Measurements from ENCODE around the gene RGS6. TPM values are rescaled to one million over a fixed set of nuclear protein-coding genes. Genes with fewer than 3 reads are reported as not detected.
"Not testable (repeated sequence)": the region's sequence is repeated elsewhere in the genome, so short reads cannot be mapped to it uniquely, and the experiment has no call there.

RGS6 gene
- total RNA-seq, 1 donor from 2014 or later: 5.2 TPM

DNA sequence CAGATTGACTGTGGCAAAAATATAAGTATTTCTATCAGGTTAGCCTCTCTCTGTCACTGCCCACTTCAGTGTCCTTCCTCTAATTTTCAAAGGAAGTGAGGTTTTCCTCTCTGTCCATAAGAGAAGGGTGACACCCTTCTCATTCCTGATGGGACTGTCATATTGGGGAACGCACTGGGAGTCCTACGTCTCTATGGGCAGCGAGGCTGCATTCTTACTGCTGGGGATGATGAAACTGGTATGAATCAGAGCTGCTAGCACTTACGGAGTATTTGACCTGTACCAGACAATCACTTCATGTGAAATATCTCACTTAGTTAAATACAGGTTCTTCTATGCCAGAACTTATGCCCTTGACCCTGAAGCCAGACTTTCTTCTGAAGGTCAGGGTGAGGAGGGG lies 525.4 kb downstream of the RGS6 start:
- H3K4me3 ChIP-seq (ENCODE audit: low read length in 3 of 3): no peak overlapping the region
- H3K9me3 ChIP-seq (ENCODE audit: control insufficient read depth in 3 of 3, low read length in 3 of 3): no peaks in the 10 kb centered on the region
- no peak overlapping the region for H3K27ac ChIP-seq (ENCODE audit: low read depth, low read length)
- H3K36me3 ChIP-seq (ENCODE audit: control insufficient read depth in 3 of 3, insufficient read depth in 3 of 3, low read length in 3 of 3): no peaks in the 10 kb centered on the region
- no peaks in the 10 kb centered on the region for H3K4me1 ChIP-seq (ENCODE audit: control insufficient read depth in 3 of 3, insufficient read depth in 3 of 3, low read length in 3 of 3)
- H3K27me3 ChIP-seq (ENCODE audit: control insufficient read depth in 3 of 3, insufficient read depth in 3 of 3, low read length in 3 of 3): peaks cover 0 to 5% (median 0%) of the 10 kb centered on the region in 3 donors
- no peak overlapping the region for H3K9ac ChIP-seq (ENCODE audit: low read depth in 1 of 3, low read length in 3 of 3)

DNA sequence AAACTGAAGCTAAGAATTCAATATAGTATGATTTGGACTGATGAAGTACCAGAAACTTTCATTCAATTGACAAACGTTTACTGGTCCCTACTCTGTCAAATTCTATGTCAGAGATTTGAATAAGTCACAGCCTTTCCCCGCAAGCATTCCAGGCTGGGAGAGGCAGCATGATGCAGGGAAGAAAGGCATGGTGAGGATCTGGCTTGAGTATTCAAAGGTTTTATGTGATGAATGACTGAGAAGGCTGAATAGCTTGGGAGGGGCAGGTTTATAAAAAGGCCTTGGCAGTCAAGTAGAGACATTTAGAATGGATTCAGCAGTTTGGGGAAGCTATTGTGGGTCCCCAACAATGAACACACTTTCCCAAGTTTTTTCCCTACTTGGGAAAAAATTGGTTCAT lies 529.8 kb downstream of the RGS6 start:
- H3K9me3 ChIP-seq (ENCODE audit: control insufficient read depth in 3 of 3, low read length in 3 of 3): peaks cover 0 to under 1% (median 0%) of the 10 kb centered on the region in 3 donors
- H3K4me3 ChIP-seq (ENCODE audit: low read length in 3 of 3): no peak overlapping the region
- no peaks in the 10 kb centered on the region for H3K36me3 ChIP-seq (ENCODE audit: control insufficient read depth in 3 of 3, insufficient read depth in 3 of 3, low read length in 3 of 3)
- no peaks in the 10 kb centered on the region for H3K4me1 ChIP-seq (ENCODE audit: control insufficient read depth in 3 of 3, insufficient read depth in 3 of 3, low read length in 3 of 3)
- H3K27me3 ChIP-seq (ENCODE audit: control insufficient read depth in 3 of 3, insufficient read depth in 3 of 3, low read length in 3 of 3): peaks cover 0 to 5% (median 0%) of the 10 kb centered on the region in 3 donors
- no peak overlapping the region for H3K27ac ChIP-seq (ENCODE audit: low read depth, low read length)
- H3K9ac ChIP-seq (ENCODE audit: low read depth in 1 of 3, low read length in 3 of 3): no peak overlapping the region

DNA sequence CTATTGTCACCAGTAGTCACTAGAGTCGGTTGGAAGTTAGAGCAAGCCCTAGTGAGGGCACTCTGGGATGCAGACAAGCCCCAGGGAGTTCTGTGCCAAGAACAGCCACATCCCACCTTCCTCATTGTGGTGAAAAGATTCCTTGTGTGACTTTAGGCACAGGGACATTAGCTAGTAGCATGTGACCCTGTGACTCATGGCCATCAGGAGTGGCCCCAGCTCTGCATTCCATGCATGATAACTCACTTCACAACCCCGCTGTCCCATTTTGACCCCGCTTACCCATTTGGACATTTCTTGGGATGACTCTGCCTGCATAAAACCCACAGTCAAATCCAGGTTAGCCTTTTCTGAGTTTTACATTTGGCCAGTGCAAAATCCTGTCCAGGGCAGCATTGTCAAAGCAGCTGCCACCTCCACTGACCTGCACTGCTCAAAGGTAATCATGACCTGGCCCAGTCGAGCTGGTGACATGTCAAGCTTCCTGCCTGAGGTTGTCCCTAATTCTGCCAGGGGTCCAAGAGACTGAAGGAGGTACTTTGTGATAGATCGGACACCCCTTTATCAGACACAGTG lies 531.1 kb downstream of the RGS6 start:
- Histone ChIP-seq H3K9me3 (ENCODE audit: control insufficient read depth in 3 of 3, low read length in 3 of 3) (peaks cover 0 to 5% (median 0%) of the 10 kb centered on the region in 3 donors), H3K36me3 (ENCODE audit: control insufficient read depth in 3 of 3, insufficient read depth in 3 of 3, low read length in 3 of 3) (no peaks in the 10 kb centered on the region), H3K4me1 (ENCODE audit: control insufficient read depth in 3 of 3, insufficient read depth in 3 of 3, low read length in 3 of 3) (no peaks in the 10 kb centered on the region), H3K9ac (ENCODE audit: low read depth in 1 of 3, low read length in 3 of 3) (no peak overlapping the region), H3K27ac (ENCODE audit: low read depth, low read length) (no peak overlapping the region), H3K4me3 (ENCODE audit: low read length in 3 of 3) (no peak overlapping the region), H3K27me3 (ENCODE audit: control insufficient read depth in 3 of 3, insufficient read depth in 3 of 3, low read length in 3 of 3) (no peaks in the 10 kb centered on the region)

DNA sequence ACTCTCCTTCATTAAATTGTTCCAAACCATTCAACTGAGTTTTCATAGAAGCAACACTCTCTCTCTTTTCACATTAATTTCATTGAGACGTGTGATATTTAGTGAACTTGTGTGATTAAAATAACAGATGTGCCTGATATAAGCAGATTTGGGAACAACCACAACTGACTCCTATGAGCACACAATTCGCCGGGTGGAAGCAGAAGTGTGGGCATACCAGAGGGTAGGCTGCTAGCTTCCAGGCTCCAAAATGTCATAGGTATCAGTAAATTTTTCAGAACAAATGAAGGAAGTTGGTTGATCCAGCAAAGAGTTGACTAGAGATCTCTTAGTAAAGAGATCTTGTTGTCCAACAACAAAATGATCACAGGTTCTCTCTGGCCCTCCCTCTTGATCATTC lies 532.0 kb downstream of the RGS6 start:
- Histone ChIP-seq H3K9ac (ENCODE audit: low read depth in 1 of 3, low read length in 3 of 3) (no peak overlapping the region), H3K9me3 (ENCODE audit: control insufficient read depth in 3 of 3, low read length in 3 of 3) (peaks cover 0 to 5% (median 0%) of the 10 kb centered on the region in 3 donors), H3K4me3 (ENCODE audit: low read length in 3 of 3) (no peak overlapping the region), H3K4me1 (ENCODE audit: control insufficient read depth in 3 of 3, insufficient read depth in 3 of 3, low read length in 3 of 3) (no peaks in the 10 kb centered on the region), H3K27me3 (ENCODE audit: control insufficient read depth in 3 of 3, insufficient read depth in 3 of 3, low read length in 3 of 3) (no peaks in the 10 kb centered on the region), H3K36me3 (ENCODE audit: control insufficient read depth in 3 of 3, insufficient read depth in 3 of 3, low read length in 3 of 3) (no peaks in the 10 kb centered on the region), H3K27ac (ENCODE audit: low read depth, low read length) (no peak overlapping the region)

DNA sequence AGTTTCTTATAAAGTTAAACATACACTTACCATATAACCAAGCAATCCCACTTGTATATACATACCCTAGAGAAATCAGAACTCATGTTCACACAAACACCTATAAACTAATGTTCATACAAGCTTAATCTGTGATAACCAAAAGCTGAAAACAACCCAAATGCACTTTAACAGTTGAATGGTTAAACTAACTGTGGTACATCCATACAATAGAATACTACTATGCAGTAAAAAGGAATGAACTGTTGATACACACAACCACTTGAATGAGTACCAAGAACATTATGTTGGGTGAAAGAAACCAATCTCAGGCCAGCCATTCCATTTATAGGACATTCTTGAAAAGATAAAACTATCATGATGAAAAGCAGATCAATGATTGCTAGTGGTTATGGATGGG lies 534.1 kb downstream of the RGS6 start:
- H3K9ac ChIP-seq (ENCODE audit: low read depth in 1 of 3, low read length in 3 of 3): no peak overlapping the region
- H3K36me3 ChIP-seq (ENCODE audit: control insufficient read depth in 3 of 3, insufficient read depth in 3 of 3, low read length in 3 of 3): no peaks in the 10 kb centered on the region
- H3K27ac ChIP-seq (ENCODE audit: low read depth, low read length): no peak overlapping the region
- H3K4me3 ChIP-seq (ENCODE audit: low read length in 3 of 3): no peak overlapping the region
- no peaks in the 10 kb centered on the region for H3K27me3 ChIP-seq (ENCODE audit: control insufficient read depth in 3 of 3, insufficient read depth in 3 of 3, low read length in 3 of 3)
- peaks cover 0 to 5% (median 0%) of the 10 kb centered on the region in 3 donors for H3K9me3 ChIP-seq (ENCODE audit: control insufficient read depth in 3 of 3, low read length in 3 of 3)
- H3K4me1 ChIP-seq (ENCODE audit: control insufficient read depth in 3 of 3, insufficient read depth in 3 of 3, low read length in 3 of 3): no peaks in the 10 kb centered on the region

DNA sequence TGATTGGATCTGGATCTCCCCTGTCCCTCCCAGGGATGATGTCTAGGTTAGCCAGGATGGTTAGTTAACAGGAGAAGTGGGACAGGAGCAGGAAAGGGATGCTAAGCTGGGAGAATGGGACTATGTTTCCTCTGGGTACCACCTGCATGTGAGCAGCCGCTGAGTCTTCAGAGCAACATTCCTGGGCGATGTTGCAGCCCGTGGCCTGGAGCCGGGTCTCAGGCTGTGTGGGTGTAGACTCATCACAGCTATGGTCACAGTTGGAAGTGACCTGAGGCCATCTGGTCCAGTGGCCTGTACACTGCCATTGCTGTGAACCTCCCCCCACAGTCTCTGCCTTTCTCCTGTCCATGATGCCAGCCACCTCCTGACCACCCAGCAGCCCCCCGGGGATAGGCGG lies 539.1 kb downstream of the RGS6 start:
- no peak overlapping the region for H3K4me3 ChIP-seq (ENCODE audit: low read length in 3 of 3)
- no peak overlapping the region for H3K27ac ChIP-seq (ENCODE audit: low read depth, low read length)
- H3K9me3 ChIP-seq (ENCODE audit: control insufficient read depth in 3 of 3, low read length in 3 of 3): peaks cover 0 to 5% (median 0%) of the 10 kb centered on the region in 3 donors
- H3K27me3 ChIP-seq (ENCODE audit: control insufficient read depth in 3 of 3, insufficient read depth in 3 of 3, low read length in 3 of 3): no peaks in the 10 kb centered on the region
- peaks cover 0 to 2% (median under 1%) of the 10 kb centered on the region in 3 donors for H3K4me1 ChIP-seq (ENCODE audit: control insufficient read depth in 3 of 3, insufficient read depth in 3 of 3, low read length in 3 of 3)
- H3K36me3 ChIP-seq (ENCODE audit: control insufficient read depth in 3 of 3, insufficient read depth in 3 of 3, low read length in 3 of 3): no peaks in the 10 kb centered on the region
- no peak overlapping the region for H3K9ac ChIP-seq (ENCODE audit: low read depth in 1 of 3, low read length in 3 of 3)

DNA sequence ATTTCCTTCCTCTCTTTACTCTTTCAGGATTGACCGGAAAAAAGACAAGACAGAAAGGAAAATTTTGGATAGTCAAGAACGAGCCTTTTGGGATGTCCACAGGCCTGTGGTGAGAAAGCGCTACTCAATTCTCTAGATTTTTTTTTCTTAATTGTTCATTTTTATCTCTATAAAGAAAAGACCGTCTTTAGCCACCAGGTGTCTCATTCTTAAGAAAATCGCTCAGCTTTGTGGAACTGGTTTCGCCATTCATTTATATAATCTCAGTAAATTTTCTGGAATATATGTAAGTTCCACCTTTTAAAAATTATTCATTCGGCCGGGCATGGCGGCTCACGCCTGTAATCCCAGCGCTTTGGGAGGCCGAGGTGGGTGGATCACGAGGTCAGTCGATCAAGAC lies 540.6 kb downstream of the RGS6 start:
- peaks cover 0 to 12% (median 4%) of the 10 kb centered on the region in 3 donors for H3K4me1 ChIP-seq (ENCODE audit: control insufficient read depth in 3 of 3, insufficient read depth in 3 of 3, low read length in 3 of 3)
- H3K27me3 ChIP-seq (ENCODE audit: control insufficient read depth in 3 of 3, insufficient read depth in 3 of 3, low read length in 3 of 3): no peaks in the 10 kb centered on the region
- H3K36me3 ChIP-seq (ENCODE audit: control insufficient read depth in 3 of 3, insufficient read depth in 3 of 3, low read length in 3 of 3): no peaks in the 10 kb centered on the region
- H3K9ac ChIP-seq (ENCODE audit: low read depth in 1 of 3, low read length in 3 of 3): no peak overlapping the region
- no peak overlapping the region for H3K4me3 ChIP-seq (ENCODE audit: low read length in 3 of 3)
- no peaks in the 10 kb centered on the region for H3K9me3 ChIP-seq (ENCODE audit: control insufficient read depth in 3 of 3, low read length in 3 of 3)
- H3K27ac ChIP-seq (ENCODE audit: low read depth, low read length): no peak overlapping the region

DNA sequence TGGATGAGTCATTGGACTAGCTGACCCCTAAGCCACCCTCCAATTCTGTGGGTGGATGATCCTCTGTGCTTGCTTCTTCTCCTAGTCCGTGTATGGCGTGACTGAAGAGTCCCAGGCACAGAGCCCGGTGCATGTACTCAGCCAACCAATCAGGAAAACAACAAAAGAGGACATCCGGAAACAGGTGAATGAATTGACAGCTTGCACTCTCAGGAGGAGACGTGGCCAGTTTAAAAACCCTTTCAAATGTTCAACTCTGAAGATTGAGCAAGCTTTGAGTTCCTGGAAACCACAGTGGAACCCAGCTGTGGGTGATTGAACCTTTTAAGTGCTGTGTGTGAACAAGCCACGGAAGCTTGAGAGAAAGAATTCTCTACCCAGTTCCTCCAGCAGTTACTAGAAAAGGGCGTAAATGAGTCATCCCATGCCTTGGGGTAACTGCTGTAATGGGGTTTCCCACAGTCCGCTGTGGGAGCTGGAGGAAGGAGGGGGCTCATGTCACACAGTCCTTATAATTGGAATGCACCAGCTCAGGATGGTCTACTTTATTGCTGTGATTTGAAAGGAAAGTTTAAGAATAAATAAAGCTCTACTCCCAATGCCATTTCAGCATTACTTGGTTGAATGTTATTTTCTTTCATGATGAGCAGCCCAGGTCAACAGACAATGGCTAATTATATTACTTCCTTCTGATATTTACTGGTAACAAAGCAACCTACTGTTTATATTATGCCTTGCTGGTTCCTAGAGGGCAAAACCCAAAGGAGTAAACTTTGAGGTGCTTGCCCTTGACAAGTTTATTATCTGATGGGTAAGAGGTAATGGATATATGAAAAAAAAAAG lies 544.6 kb downstream of the RGS6 start:
- no peak overlapping the region for H3K27ac ChIP-seq (ENCODE audit: low read depth, low read length)
- peak overlapping the region in 1 of 3 donors; percentile 10 for H3K4me3 ChIP-seq (ENCODE audit: low read length in 3 of 3)
- H3K27me3 ChIP-seq (ENCODE audit: control insufficient read depth in 3 of 3, insufficient read depth in 3 of 3, low read length in 3 of 3): no peaks in the 10 kb centered on the region
- no peaks in the 10 kb centered on the region for H3K9me3 ChIP-seq (ENCODE audit: control insufficient read depth in 3 of 3, low read length in 3 of 3)
- H3K9ac ChIP-seq (ENCODE audit: low read depth in 1 of 3, low read length in 3 of 3): no peak overlapping the region
- H3K36me3 ChIP-seq (ENCODE audit: control insufficient read depth in 3 of 3, insufficient read depth in 3 of 3, low read length in 3 of 3): no peaks in the 10 kb centered on the region
- H3K4me1 ChIP-seq (ENCODE audit: control insufficient read depth in 3 of 3, insufficient read depth in 3 of 3, low read length in 3 of 3): peaks cover 0 to 17% (median 5%) of the 10 kb centered on the region in 3 donors

DNA sequence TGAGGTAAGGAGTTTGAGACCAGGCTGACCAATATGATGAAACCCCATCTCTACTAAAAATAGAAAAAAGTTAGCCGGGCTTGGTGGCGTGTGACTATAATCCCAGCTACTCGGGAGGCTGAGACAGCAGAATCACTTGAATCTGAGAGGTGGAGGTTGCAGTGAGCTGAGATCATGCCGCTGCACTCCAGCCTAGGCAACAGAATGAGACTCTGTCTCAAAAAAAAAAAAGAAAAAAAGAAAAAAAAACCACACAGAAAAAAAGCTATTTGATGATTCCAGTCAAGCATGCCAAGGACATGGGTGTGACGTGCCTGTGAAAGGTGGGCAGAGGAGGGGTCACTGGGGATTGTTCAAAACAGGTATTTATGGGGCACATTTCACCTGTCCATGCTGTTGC lies 545.3 kb downstream of the RGS6 start:
- H3K36me3 ChIP-seq (ENCODE audit: control insufficient read depth in 3 of 3, insufficient read depth in 3 of 3, low read length in 3 of 3); H3K9me3 ChIP-seq (ENCODE audit: control insufficient read depth in 3 of 3, low read length in 3 of 3); H3K4me3 ChIP-seq (ENCODE audit: low read length in 3 of 3); H3K27ac ChIP-seq (ENCODE audit: low read depth, low read length); H3K9ac ChIP-seq (ENCODE audit: low read depth in 1 of 3, low read length in 3 of 3); H3K27me3 ChIP-seq (ENCODE audit: control insufficient read depth in 3 of 3, insufficient read depth in 3 of 3, low read length in 3 of 3): not testable (repeated sequence)
- H3K4me1 ChIP-seq (ENCODE audit: control insufficient read depth in 3 of 3, insufficient read depth in 3 of 3, low read length in 3 of 3): peaks cover 0 to 17% (median 5%) of the 10 kb centered on the region in 3 donors

DNA sequence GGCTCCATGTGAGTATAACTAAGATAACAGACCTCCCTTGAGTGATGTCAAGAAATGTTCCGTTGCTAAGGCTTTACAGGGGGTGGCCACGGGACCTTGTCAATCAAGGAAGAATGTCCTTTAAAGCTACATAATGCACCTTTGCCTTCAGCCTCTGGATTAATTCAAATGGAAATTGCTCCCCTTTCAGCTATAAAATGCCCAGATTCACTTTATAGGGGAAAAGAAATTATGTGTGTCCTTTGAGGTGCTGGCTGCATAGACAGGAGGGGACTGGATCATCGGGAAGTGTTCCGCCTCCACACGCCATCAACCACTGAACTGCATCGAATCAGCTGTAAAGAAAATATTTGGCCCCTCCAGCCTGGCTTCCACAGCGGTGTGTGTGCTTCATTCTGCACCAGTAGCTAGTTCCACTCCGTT lies 546.3 kb downstream of the RGS6 start:
- H3K9me3 ChIP-seq (ENCODE audit: control insufficient read depth in 3 of 3, low read length in 3 of 3): no peaks in the 10 kb centered on the region
- H3K27me3 ChIP-seq (ENCODE audit: control insufficient read depth in 3 of 3, insufficient read depth in 3 of 3, low read length in 3 of 3): no peaks in the 10 kb centered on the region
- no peak overlapping the region for H3K4me3 ChIP-seq (ENCODE audit: low read length in 3 of 3)
- no peaks in the 10 kb centered on the region for H3K36me3 ChIP-seq (ENCODE audit: control insufficient read depth in 3 of 3, insufficient read depth in 3 of 3, low read length in 3 of 3)
- no peak overlapping the region for H3K9ac ChIP-seq (ENCODE audit: low read depth in 1 of 3, low read length in 3 of 3)
- H3K27ac ChIP-seq (ENCODE audit: low read depth, low read length): no peak overlapping the region
- H3K4me1 ChIP-seq (ENCODE audit: control insufficient read depth in 3 of 3, insufficient read depth in 3 of 3, low read length in 3 of 3): peaks cover 0 to 17% (median 5%) of the 10 kb centered on the region in 3 donors

All from skeletal muscle tissue (tissue), 4 donors.